ENCODE measurements around the gene DPEP3.
"Not testable (repeated sequence)": the region's sequence is repeated elsewhere in the genome, so short reads cannot be mapped to it uniquely, and the experiment has no call there.

DPEP3 gene

DNA sequence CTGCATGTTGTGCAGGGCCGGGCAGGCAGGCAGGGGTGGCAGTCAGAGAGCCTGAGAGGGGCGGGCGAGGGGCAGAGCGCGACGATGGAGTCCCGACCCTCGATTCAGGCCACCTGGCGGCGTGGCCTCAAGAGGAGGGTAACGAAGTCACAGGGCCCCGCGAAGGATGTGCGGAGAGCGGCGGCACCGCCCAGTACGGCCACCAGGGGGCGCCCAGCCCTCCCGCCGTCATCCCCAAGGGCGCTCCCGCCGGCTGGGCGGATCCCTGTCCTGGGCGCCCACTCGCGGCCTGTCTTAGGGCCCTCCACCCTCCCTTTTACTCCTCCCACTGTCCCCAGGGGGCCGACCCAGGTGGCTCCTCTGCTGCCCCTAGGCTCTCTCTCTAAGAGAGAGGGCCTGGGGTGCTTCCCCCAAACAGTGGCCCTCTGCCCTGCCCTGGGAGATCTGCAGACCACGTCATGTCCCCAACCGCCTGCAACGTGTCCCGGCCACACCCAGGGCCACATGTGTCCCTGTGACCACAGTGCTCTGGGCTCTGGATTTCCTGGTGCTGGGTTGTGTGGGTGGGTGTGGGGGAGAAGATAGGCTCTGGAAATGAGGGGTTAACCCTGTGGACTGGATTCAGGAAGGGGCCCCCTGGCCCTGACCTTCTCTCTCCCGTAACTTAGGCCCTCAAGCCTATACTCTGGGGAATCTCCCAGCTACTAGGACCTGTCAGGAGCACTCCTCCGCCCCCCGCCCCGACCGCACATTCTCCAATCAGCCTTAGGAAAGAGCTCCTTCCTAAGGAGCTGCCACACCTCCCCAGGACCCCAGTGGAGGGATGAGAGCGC, 13.1 kb upstream of the DPEP3 start:
- peak; percentile 75 for DNase-seq

DNA sequence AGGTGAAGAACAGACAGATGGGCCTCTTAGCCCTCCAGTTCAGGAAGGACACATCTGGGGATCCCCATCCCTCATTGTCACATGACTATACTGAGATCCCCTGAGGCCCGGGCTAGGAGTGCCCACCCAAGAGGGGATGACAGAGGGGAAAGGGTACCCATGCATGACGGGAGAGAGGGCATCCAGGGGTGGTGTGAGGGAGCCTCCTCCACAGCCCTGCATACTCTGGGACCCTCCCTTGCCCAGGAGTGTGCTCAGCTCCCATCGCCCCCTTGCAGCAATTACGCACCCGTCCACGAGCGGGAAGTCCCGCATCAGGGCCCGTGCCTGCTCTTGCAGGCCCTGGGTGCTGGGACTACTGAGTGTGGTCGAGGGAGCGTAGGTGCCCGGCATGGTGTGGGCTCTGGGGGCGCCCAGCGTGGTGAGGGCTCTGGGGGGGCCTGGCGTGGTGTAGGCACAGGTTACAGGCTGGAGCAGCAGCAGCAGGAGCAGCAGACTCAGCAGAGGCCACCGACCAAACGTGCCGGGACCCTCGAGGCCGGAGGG, 12.4 kb upstream of the DPEP3 start:
- DNase-seq, result no peak

DNA sequence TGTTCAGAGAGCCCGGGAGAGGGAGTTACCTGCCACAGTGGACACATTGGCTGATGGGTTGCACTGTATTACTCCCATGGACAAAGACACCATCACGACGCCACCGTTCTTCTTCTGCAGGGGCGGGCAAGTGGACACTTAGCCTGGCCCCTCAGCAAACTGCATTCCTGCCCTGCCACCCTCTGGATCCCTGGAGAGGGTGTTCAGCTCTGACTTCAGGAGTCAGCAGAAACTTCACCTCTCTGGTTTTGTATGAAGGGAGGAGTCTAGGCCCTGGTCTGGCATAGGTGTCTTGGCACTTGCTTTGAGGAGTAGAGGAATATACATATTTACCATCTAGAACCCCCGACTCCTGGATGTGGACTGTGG, 9.7 kb upstream of the DPEP3 start:
- DNase-seq, result no peak

DNA sequence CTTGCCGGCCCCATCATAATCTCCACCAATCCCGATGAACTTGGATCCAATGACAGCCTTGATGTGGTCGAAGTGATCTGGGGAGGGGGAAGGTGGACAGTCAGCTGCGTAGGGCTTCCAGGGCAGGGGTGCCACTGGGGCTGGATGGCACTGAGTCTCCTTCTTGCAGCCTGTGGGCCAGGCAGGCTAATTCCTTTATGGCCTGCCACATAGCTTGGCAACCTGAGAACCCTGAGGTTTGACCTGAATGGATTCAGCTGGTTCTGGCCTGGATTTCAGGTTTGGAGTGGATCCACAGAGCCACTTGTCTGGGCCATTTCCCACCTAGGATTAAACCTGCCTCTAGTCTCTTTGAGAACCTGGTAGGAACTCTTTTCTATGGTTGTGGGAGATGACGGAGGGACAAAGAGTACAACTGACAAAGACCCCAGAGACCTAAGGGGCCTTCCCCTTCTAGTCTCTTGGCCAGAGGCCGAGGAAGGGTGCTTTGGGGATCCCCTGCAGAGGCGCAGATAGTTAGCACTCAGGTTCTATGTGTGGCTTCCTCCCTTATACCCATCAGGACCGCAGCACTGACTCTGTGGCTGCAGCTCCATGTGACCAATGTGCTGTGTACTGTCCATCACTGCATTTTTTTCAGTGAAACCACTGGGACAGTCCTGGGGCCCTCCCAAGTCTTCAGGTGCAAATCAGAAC, 9.2 kb upstream of the DPEP3 start:
- DNase-seq, result no peak

DNA sequence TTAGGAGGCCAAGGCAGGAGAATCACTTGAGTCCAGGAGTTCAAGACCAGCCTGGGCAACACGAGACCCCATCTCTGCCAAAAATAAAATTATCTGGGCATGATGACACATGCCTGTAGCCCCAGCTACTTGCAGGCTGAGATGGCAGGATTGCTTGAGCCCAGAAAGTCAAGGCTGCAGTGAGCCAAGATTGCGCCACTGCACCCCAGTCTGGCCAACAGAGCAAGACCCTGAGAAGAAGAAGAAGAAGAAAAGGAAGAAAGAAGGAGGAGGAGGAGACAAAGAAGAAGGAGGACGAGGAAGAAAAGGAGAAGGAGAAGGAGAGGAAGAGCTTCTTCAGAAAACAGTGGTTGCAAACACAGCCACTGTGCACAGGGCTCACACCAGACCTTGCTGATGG, 8.4 kb upstream of the DPEP3 start:
- DNase-seq, result no peak

DNA sequence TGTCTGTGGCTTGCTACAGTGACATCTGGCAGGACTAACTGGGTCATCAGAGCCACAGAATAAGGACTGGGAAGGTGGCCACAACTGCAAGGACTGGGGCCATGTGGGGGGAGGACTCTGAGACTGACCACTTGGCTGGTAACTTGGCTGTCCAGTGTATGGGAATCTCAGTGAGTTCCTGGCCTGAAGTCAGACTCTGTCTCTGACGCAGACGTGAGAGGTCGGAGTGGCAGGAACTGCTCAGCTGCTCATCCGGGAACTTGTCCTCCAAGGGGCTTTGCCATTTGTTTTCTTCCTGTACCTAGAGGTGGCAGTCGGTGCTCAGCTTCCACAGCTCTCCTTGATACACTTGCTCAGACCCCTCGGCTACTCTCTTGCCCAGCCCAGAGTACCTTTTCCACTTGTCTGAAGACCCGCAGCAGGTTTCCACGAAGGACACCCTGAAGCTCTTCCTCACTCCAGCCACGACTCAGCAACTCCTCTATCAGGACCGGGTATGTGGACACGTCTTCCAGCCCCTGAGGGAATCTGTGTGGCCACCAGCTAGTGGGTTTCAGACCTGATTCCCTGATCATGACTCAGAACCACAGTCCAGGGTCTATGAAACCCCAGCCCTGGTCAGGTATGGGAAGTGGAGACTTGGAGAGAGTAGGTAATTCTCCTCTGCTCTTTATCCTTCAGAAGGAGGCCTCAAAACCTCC, 7.3 kb upstream of the DPEP3 start:
- no peak for DNase-seq

DNA sequence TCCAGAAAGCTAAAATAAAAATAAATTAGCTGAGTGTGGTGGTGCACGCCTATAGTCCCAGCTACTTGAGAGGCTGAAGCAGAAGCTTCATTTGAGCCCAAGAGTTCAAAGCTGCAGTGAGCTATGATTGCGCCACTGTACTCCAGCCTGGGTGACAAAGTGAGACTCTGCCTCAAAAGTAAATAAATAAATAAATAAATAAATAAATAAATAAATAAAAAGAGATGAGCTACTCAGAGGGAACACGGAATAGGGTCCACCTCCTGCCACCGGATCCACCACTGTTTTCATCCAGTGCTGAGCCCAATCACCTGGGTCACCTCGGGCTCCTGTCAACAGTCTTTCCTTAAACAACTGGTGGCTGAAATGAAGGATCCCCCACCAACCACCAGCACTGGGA, 6.7 kb upstream of the DPEP3 start:
- DNase-seq, result no peak

DNA sequence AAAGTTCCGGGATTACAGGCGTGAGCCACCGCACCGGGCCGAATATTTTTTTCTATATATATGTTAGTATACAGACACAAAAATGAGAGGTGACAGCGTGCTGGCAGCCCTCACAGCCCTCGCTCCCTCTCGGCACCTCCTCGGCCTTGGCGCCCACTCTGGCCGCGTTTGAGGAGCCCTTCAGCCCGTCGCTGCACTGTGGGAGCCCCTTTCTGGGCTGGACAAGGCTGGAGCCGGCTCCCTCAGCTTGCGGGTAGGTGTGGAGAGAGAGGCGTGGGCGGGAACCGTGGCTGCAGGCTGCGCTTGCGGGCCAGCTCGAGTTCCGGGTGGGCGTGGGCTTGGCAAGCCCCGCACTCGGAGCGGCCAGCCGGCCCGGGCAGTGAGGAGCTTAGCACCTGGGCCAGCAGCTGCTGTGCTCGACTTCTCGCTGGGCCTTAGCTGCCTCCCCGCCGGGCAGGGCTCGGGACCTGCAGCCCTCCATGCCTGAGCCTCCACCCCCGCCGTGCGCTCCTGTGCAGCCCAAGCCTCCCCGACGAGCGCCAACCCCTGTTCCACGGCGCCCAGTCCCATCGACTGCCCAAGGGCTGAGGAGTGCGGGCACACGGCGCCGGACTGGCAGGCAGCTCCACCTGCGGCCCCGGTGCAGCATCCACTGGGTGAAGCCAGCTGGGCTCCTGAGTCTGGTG, 1.9 kb upstream of the DPEP3 start:
- no peak for DNase-seq

DNA sequence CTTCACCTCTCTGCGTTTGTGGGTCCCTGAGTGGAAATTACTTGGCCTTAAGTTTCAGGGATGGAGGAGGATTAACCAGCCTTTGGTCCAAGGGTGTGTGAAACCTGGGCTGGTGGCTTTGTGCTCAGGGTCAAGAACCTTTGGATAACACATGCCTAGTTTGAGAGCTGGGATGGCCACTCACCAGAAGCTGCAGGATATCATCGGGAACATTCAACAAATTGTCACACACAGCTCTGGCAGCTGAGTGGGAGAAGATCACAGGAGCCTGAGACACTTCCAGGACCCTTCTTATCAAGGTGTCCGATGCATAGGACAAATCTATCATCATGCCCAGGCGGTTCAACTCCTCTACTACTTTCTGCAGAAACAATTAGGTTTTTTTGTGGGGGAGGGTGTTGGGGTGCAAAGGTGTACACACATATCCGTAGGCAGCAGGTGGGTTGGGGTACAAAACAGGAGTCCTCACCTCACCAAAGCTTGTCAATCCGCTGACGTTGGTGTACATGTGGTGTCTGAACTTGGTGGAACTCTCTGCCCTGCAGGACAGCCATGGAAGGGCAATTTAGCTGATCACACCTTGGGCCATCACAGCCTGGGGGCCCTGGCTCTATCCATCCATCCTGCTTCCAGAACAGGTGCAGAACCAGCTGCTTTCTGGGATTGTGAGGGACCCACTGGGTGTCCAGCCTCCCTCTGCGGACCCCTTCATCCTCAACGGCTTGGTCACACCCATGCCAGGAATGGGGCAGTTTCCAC, 2.7 kb downstream of the DPEP3 start:
- no peak for DNase-seq

DNA sequence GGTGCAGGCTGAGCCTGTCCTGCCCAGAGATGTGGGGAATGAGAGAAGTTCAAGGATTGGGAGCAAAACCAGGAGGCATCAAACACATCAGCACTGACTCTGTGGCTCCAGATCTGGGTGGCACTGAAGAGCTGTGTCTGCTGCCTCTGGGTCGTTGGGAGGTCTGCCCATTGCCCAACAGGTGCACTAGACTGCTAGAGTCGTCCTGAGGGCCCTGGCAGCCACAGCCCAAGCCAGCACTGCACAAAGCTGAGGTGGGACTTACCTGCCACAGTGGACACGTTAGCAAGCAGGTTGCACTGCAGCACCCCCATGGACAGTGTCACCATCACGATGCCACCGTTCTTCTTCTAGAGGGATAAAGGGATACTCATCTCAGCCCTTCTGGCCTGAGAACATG, 3.3 kb downstream of the DPEP3 start:
- no peak for DNase-seq

DNA sequence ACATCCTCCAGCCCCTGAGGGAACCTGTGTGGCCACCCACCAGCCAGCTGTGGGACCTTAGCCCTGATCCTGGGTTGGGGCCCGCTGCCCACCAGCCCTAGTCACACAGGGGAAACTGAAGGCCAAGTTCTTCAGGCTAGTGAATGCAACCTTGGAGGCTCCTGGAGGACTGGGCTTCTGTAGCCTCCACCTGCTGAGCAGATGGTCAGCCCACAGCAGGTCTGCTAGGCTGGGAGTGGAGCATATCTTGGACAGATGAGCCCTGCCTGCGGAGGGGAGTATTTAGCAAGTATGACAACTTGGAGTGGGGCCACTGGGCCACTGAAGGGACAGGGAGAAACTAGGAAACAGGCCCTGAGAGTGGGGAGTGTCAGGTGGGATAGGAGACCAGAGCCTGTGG, 4.1 kb downstream of the DPEP3 start:
- DNase-seq, result no peak

DNA sequence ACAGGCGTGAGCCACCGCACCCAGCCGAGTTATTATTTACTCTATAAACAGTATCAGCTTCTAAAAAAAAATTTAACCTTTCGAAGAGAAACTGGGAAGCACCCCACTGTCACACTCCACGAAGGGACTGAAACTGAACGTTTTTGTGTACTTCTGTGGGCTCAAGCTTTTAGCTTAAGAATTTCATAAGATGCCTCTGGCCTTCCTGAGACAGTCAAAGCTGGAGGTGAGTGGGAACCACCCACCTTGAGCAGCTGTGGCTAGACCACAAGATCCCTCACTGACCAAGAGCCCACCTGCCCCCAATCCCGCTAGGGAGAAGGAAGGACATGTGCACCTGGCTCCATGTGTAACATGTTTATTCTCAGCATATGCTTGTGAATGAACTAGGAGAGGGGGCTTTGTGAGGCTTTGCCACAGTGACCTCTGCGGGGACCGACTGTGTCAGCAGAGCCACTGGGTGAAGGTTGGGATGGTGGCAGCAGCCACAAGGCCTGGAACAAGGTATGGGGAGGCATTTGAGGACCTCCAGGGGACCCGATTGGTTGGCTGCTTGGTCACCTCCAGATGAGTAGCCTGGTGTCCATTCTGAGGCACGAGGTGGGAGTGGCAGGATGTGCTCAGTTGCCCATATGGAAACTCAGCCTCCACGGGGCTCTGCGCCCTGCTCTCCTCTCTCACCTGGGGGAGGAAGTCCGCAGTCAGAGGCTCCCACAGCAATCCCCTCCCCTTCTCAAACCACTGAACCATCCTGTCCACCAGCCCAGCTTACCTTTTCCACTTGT, 4.8 kb downstream of the DPEP3 start:
- no peak for DNase-seq

DNA sequence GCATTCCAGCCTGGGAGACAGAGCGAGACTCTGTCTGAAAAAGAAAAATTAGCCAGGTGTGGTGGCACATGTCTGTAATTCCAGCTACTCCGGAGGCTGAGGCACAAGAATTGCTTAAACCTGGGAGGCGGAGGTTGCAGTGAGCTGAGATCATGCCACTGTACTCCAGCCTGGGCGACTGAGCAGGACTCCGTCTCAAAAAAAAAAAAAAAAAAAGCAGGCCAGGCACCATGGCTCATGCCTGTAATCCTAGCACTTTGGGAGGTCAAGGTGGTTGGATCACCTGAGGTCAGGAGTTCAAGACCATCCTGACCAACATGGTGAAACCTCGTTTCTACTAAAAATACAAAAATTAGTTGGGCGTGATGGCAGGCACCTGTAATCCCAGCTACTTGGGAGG, 8.0 kb downstream of the DPEP3 start:
- not testable (repeated sequence) for DNase-seq

DNA sequence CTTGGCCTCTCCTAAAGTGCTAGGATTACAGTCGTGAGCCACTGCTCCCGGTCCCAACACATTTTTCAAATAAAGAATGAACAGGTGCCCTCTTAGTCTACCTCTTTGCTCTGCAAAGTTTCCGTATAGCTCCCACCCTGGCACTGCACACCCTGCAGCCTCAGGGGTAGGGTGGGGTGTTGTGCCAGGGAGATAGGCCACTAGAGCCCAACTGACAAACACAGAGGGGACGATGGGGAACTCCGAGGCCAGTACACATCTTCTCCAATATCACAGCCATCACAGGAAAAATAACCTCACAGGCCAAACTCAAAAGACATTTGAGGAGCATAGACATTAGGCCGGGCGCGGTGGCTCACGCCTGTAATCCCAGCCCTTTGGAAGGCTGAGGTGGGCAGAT, 9.2 kb downstream of the DPEP3 start:
- DNase-seq, result no peak

DNA sequence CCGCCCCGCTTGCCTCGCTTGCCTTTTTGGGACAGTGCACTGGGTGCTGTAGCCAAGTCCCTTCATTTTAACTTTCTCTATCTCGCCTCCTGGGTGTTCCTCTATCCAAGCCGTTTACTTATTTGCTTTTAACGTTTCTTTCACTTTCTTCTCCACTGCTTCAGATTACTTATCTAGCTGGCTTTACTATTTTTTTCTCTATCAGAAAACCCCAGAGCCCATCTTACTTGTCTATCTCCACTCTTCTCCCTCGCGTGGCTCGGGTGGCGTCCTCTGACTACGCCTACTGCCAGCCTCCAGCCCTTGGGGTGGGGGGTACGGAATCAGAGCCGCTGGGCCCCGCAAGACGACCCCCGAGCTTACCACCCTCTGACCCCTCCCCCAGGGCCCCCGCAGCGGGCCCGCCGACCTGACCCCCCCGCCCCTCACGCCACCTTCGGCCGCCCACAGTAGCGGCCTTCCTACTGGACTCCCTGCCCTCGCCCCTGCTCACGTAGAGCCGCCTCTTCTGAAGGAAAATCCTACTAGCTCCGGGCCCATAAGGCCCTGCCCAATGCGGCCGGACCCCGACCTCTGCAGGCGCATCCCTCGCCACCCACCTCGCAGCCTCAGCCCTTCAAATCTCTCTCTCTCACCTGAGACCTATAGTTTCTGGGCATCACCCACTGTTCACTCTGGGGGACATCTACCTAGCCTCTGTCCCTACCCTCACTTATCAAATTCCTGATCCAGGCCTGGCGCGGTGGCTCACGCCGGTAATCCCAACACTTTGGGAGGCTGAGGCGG, 10.9 kb downstream of the DPEP3 start:
- no peak for DNase-seq

DNA sequence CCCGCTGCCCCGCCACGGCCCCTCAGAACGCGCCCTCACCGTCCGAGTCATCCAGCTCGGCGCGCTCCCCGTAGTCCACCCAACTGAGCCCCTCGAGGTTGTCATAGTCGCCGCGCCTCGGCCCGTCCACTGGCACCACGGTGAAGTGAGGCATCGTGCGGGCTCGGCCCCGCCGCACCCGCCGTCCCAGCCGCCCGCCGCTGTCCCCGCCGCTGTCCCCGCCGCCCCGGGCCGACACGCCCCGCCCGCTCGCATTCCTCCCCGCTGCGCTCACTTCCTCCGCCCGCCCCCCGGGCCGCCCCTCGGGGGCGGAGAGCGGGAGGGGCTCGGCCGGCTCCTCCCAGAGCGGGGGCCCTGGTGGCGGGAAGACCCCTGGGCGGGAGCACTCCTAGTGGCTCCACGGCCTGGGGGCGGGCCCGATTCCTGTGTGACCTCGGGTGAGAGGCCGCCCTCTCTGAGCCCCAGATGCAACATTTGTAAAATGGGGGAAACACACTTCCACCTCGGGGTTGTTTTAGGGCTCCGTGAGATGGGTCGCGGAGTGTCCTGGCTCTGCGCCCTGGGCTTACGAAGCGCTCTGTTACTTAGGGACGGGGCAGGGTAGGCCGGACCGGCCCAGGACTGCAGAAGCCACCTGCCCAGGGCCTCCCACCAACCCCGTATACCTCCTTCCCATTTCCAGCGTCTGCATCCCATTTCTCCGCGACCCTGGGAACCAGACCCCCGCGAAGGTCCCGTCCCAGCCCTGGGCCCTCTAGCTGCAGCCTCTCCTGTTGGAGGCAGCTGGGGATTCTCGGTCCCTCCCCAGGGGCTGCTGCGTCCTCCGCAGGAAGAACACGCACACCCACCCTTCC, 11.7 kb downstream of the DPEP3 start, which contains the start of gene SLC12A4:
Gene SLC12A4, minus strand, starts transcription at position 238 of the 854 bp plus-strand sequence. Its CDS starts 84 bp downstream, at position 154.
- peak; percentile 80 for DNase-seq

DNA sequence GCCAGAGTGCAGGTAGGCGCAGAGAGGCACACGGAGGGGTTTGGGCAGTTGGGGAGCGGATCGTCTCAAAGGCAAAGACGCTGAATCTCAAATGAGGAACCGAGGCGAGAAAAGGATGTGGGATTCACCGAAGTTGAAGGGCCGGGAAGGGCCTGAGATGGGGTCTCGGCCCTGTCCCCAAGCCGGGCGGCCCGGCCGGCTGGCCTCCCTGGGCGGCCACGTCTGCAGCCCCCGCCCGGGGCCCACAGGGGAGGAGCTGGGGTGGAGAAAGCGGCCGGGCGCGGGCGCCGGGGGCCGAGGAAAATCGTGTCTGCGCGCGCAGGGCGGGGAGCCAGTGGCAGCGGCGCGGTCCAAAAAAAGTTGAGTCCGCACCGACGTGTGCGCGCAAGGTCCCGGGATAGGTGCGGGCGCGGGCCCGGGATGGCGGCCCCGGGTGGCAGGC, 12.3 kb downstream of the DPEP3 start:
- peak; percentile 28 for DNase-seq

DNA sequence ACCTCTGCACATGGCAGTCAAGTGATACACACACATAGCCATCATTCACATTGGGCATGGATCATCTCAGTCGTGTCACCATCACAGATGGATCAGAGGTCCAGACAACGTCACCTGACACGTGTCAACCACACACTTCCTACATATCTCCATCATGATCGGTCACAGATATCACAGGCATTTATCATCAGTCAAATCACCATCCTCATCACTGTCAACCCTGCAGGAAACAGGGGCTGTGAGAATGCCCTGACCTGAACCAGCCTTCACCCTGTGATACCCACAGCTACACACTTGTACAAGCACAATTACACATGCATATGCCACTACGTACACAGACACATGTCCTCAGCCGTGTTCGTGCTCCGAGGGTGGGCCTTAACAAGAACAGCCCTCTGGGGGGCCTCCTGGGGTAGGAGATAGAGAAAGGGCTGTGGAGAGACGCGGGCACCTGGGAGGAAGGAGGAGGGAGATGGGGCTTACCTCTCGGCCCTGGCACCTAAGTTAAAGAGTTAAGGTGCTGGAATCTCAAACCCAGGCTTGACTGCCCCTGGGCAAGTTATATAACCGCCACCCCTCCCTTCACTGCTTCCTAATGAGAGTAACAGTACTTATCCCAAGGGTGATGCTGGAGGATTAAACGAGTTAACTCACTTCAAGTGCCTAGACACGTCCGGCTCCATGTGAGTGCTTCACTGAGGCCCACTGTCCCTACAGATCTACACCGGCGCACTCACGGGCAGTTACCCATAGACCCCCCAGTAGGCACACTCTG, 12.9 kb downstream of the DPEP3 start:
- DNase-seq, result no peak

All from T-helper 9 cell (primary cell).